ENCODE measurements around the gene GBP1. TPM values are rescaled to one million over a fixed set of nuclear protein-coding genes. Genes with fewer than 3 reads are reported as not detected.

The GBP1 gene
- total and polyA plus RNA-seq, 2 of the 8 experiments (the other 6 are each of a cell fraction or from before 2014, with no cell fraction given) = not detected

- Histone ChIP-seq H4K20me1 (replicated peaks in 1 of 2; ENCODE audit: control insufficient read depth in 1 of 2, insufficient read depth in 2 of 2, low read length in 2 of 2) (no peaks in the 10 kb centered on the region), H3K27me3 (replicated peaks in 1 of 4; ENCODE audit: control insufficient read depth in 3 of 4, extremely low read depth in 1 of 4, insufficient read depth in 3 of 4, low read length in 3 of 4) (no peaks in the 10 kb centered on the region), H3K4me2 (ENCODE audit: insufficient read depth in 1 of 2, low read depth in 2 of 2, low read length in 2 of 2) (no peak overlapping the region), H3K14ac (ENCODE audit: insufficient read length) (no peak overlapping the region), H3K9me3 (ENCODE audit: insufficient read depth in 2 of 2, low read depth in 1 of 2, low read length in 1 of 2) (no peaks in the 10 kb centered on the region), H2AK5ac (ENCODE audit: low read depth, low read length) (no peak overlapping the region), H3K4me1 (replicated peaks in 1 of 4; ENCODE audit: control insufficient read depth in 3 of 4, insufficient read depth in 4 of 4, low read length in 3 of 4) (no peaks in the 10 kb centered on the region), H2BK15ac (ENCODE audit: low read length) (no peak overlapping the region), H3K9ac (replicated peaks in 1 of 4; ENCODE audit: extremely low read depth in 1 of 4, low read depth in 3 of 4, low read length in 3 of 4) (no peak overlapping the region), H4K91ac (replicated peaks; ENCODE audit: insufficient read length, low read length) (no peak overlapping the region), H3K4ac (replicated peaks; ENCODE audit: insufficient read length, low read depth, low read length) (no peak overlapping the region), H3K4me3 (ENCODE audit: extremely low read depth in 1 of 4, insufficient read depth in 2 of 4, low read depth in 3 of 4, low read length in 4 of 4) (no peak overlapping the region), H3K23me2 (ENCODE audit: low read depth, low read length) (no peaks in the 10 kb centered on the region), H3K23ac (ENCODE audit: insufficient read length) (no peak overlapping the region), H3K79me1 (ENCODE audit: low read depth, low read length) (no peaks in the 10 kb centered on the region), H3K79me2 (ENCODE audit: control insufficient read depth in 1 of 2, insufficient read depth in 2 of 2, low read length in 2 of 2) (no peaks in the 10 kb centered on the region), H2BK12ac (ENCODE audit: low read depth, low read length) (no peak overlapping the region), H2BK120ac (replicated peaks; ENCODE audit: low read depth, low read length) (no peak overlapping the region), H3K56ac (replicated peaks; ENCODE audit: insufficient read length, low read depth, low read length) (no peak overlapping the region), H3K18ac (ENCODE audit: extremely low read depth, low read length) (no peak overlapping the region), H2BK5ac (ENCODE audit: low read depth, low read length) (no peak overlapping the region), H2BK20ac (ENCODE audit: low read length) (no peak overlapping the region), H4K5ac (ENCODE audit: insufficient read length, low read depth, low read length) (no peak overlapping the region), H2AFZ (ENCODE audit: low read length) (no peak overlapping the region), H3K27ac (ENCODE audit: low read depth, low read length) (no peak overlapping the region), H4K8ac (ENCODE audit: extremely low read depth, insufficient read depth, low read length) (no peak overlapping the region), H3K36me3 (ENCODE audit: control insufficient read depth in 2 of 4, insufficient read depth in 4 of 4, low read length in 3 of 4) (no peaks in the 10 kb centered on the region)
- no peak for TF ChIP-seq POLR2AphosphoS5 (IDR thresholded peaks at IDR 0.05; ENCODE audit: low read depth, low read length)
- DNase-seq (ENCODE audit: low read depth in 1 of 2, low spot score in 2 of 2) (no peak), FAIRE-seq (no peak)
- CTCF ChIA-PET (ENCODE audit: partially characterized antibody) = interaction anchor here (0.9 kb wide), 1 partner anchor 9 kb away, joined by 4 read pairs; no protein-coding TSS in a partner anchor
- 80% methylated on average over 4 of the region's 4 CpGs; no CpG with 5 or more reads in 1 of the 2 experiments for WGBS, 2 experiments (ENCODE audit: extremely low coverage in 1 of 2, insufficient coverage in 1 of 2, insufficient read length in 1 of 2, insufficient replicate concordance in 2 of 2, low coverage in 1 of 2, low lambda C conversion rate in 2 of 2, missing lambda C conversion rate in 1 of 2)
- POLR2A ChIA-PET (ENCODE audit: partially characterized antibody) = no interaction called here
Measured at GRCh38 chr1:89008511-89008910, 56.5 kb downstream of the GBP1 start.
